LNCAP (cell line): Measurements from ENCODE around the gene WFIKKN1.

ENCODE experiments used
- CTCF ChIP-seq: fragments of 450-650 bp; IDR thresholded peaks from 2 replicates; pipeline ENCODE4 v1.5.1; 2017; ENCODE audit warnings: mild to moderate bottlenecking

WFIKKN1 gene

GRCh38 chr16:621526-622105 lies 9.2 kb upstream of the WFIKKN1 start:
- no peak for TF ChIP-seq CTCF

- TF ChIP-seq CTCF = no peak
Measured at GRCh38 chr16:622920-623280, 7.9 kb upstream of the WFIKKN1 start.

GRCh38 chr16:624526-625070 lies 6.2 kb upstream of the WFIKKN1 start:
- TF ChIP-seq CTCF = no peak

- TF ChIP-seq CTCF = no peak
Measured at GRCh38 chr16:625117-625976, 5.4 kb upstream of the WFIKKN1 start.

GRCh38 chr16:625977-626765 lies 4.6 kb upstream of the WFIKKN1 start:
- no peak for TF ChIP-seq CTCF

- no peak for TF ChIP-seq CTCF
Measured at GRCh38 chr16:626787-627453, 3.9 kb upstream of the WFIKKN1 start.
